PC-3 (cell line): ENCODE measurements around the gene WDR90.

Source experiments
- CTCF ChIP-seq: fragments of 300-600 bp; sonication (generic); conservative IDR thresholded peaks from 2 replicates; pipeline ENCODE4 v1.5.1; 2017; ENCODE audit warnings: antibody characterized with exemption, low read depth, mild to moderate bottlenecking, low read length
- EZH2phosphoT487 ChIP-seq: fragments of 300-600 bp; sonication (generic); IDR thresholded peaks from 2 replicates; pipeline ENCODE4 v1.6.1; 2018; ENCODE audit warnings: mild to moderate bottlenecking, antibody characterized with exemption, low read length, borderline replicate concordance

DNA sequence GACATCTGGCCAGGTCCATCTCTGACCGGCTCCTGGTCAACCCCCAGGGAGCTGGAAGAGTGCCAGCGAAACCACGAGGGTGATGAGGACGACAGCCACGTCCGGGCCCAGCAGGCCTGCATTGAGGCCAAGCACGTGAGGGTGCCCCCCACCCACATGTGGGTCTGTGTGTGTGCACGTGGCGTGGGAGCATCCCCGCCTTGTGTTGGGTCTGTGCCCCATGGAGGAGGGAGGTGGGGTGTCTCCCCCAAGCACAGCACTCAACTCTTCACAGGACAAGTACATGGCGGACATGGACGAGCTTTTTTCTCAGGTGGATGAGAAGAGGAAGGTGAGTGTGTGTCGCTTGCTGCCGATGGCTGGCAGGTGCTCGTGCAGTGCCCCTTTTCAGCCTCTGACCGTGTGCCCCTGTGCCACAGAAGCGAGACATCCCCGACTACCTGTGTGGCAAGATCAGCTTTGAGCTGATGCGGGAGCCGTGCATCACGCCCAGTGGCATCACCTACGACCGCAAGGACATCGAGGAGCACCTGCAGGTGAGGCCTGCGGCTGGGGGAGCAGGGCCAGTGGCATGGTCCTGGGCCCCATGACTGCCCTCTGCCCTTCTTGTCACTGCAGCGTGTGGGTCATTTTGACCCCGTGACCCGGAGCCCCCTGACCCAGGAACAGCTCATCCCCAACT is 32.7 kb downstream of the WDR90 start:
- TF ChIP-seq CTCF: no peak
- TF ChIP-seq EZH2phosphoT487: no peak
